WTC11 (cell line): ENCODE data around the gene AHSG. TPM values are rescaled to one million over a fixed set of nuclear protein-coding genes. Genes with fewer than 3 reads are reported as not detected.

Source experiments
- ATAC-seq: fragments of 200-7000 bp; cut with Tn5 transposase; 2 replicates; pipeline ENCODE4 v1.10.0; 2021; ENCODE audit warnings: mild to moderate bottlenecking, moderate library complexity
- CTCF ChIA-PET: fragments of 300-600 bp; sonication (Branson Sonifier 250); formaldehyde crosslinking; loops from one replicate; lab custom pipeline; 2021; ENCODE audit warnings: antibody characterized with exemption; lab: Charles Lee
- POLR2A ChIA-PET: fragments of 350-600 bp; sonication (Branson Sonifier 250); formaldehyde crosslinking; loops from one replicate; lab custom pipeline; 2021; ENCODE audit warnings: antibody characterized with exemption; lab: Charles Lee
- DNase-seq: peaks from one replicate; pipeline ENCODE4 v3.0.0; 2021; ENCODE audit warnings: low spot score
- H3K27ac Mint-ChIP-seq: 2 replicates; pipeline ENCODE4 v1.8.0; 2021; ENCODE audit warnings: mixed read lengths
- H3K27me3 Mint-ChIP-seq: 2 replicates; pipeline ENCODE4 v1.8.0; 2021; ENCODE audit warnings: low read depth, mild to moderate bottlenecking, moderate library complexity, mixed read lengths
- H3K36me3 Mint-ChIP-seq: 2 replicates; pipeline ENCODE4 v1.8.0; 2021; ENCODE audit warnings: mixed read lengths
- H3K4me1 Mint-ChIP-seq: 2 replicates; pipeline ENCODE4 v1.8.0; 2022; ENCODE audit warnings: mixed read lengths
- H3K4me3 Mint-ChIP-seq: 2 replicates; pipeline ENCODE4 v1.8.0; 2021; ENCODE audit warnings: mild to moderate bottlenecking, moderate library complexity, mixed read lengths
- H3K9me3 Mint-ChIP-seq: 2 replicates; pipeline ENCODE4 v1.8.0; 2021; ENCODE audit warnings: mixed read lengths
- AR ChIP-seq: fragments of 250-450 bp; sonication (Bioruptor Pico); IDR thresholded peaks from 2 replicates; pipeline ENCODE4 v1.9.0; 2021; ENCODE audit warnings: mild to moderate bottlenecking
- ARID4B ChIP-seq: sonication (generic); formaldehyde crosslinking; IDR thresholded peaks from 2 replicates; pipeline ENCODE4 v1.8.0; 2023; ENCODE audit warnings: missing genetic modification reagents, mild to moderate bottlenecking, borderline replicate concordance
- FOXP4 ChIP-seq: sonication (generic); formaldehyde crosslinking; IDR thresholded peaks from 2 replicates; pipeline ENCODE4 v1.8.0; 2022; ENCODE audit warnings: mild to moderate bottlenecking, missing genetic modification reagents
- HMGA2 ChIP-seq: fragments of 250-450 bp; sonication (Bioruptor Pico); IDR thresholded peaks from 2 replicates; pipeline ENCODE4 v1.4.0; 2021; ENCODE audit warnings: mild to moderate bottlenecking, moderate library complexity
- KAT7 ChIP-seq: sonication (generic); formaldehyde crosslinking; IDR thresholded peaks from 2 replicates; pipeline ENCODE4 v1.8.1; 2023; ENCODE audit warnings: missing genetic modification reagents, mild to moderate bottlenecking, borderline replicate concordance
- OVOL2 ChIP-seq: fragments of 250-450 bp; sonication (Bioruptor Pico); IDR thresholded peaks from 2 replicates; pipeline ENCODE4 v1.9.0; 2021; ENCODE audit warnings: mild to moderate bottlenecking, borderline replicate concordance
- PRRX2 ChIP-seq: fragments of 250-450 bp; sonication (Bioruptor Pico); IDR thresholded peaks from 2 replicates; pipeline ENCODE4 v1.8.0; 2021; ENCODE audit warnings: mild to moderate bottlenecking
- RORB ChIP-seq: fragments of 250-450 bp; sonication (Bioruptor Pico); IDR thresholded peaks from 2 replicates; pipeline ENCODE4 v1.9.0; 2021; ENCODE audit warnings: mild to moderate bottlenecking
- SOX15 ChIP-seq: fragments of 250-450 bp; sonication (Bioruptor Pico); IDR thresholded peaks from 2 replicates; pipeline ENCODE4 v1.9.0; 2021; ENCODE audit warnings: mild to moderate bottlenecking
- SP1 ChIP-seq: sonication (generic); formaldehyde crosslinking; conservative IDR thresholded peaks from 2 replicates; pipeline ENCODE4 v1.8.1; 2022; ENCODE audit warnings: missing genetic modification reagents
- ZNF138 ChIP-seq: sonication (generic); formaldehyde crosslinking; conservative IDR thresholded peaks from 2 replicates; pipeline ENCODE4 v1.8.1; 2022; ENCODE audit warnings: mild to moderate bottlenecking, moderate library complexity, missing genetic modification reagents
- ZNF317 ChIP-seq: sonication (generic); formaldehyde crosslinking; IDR thresholded peaks from 2 replicates; pipeline ENCODE4 v1.8.1; 2023; ENCODE audit warnings: low read depth, mild to moderate bottlenecking, moderate library complexity, missing genetic modification reagents, borderline replicate concordance
- ZNF416 ChIP-seq: fragments of 250-450 bp; sonication (Bioruptor Pico); IDR thresholded peaks from 2 replicates; pipeline ENCODE4 v1.9.0; 2021; ENCODE audit warnings: mild to moderate bottlenecking, inconsistent platforms
- ZNF423 ChIP-seq: fragments of 250-450 bp; sonication (Bioruptor Pico); IDR thresholded peaks from 2 replicates; pipeline ENCODE4 v2.1.2; 2022; ENCODE audit warnings: mild to moderate bottlenecking, moderate library complexity
- total RNA-seq: library from RNA; stranded (reverse); gene quantifications from 3 replicates; pipeline ENCODE4 v1.2.3, GENCODE V29; 2021
- TF ChIP-seq, protein P1 (sequence below): fragments of 250-450 bp; sonication (Bioruptor Pico); IDR thresholded peaks from 2 replicates; pipeline ENCODE4 v1.9.0; 2021; ENCODE audit warnings: mild to moderate bottlenecking, borderline replicate concordance
- TF ChIP-seq, protein P2 (sequence below): sonication (generic); formaldehyde crosslinking; IDR thresholded peaks from 2 replicates; pipeline ENCODE4 v1.8.1; 2023; ENCODE audit warnings: mild to moderate bottlenecking, moderate library complexity, missing genetic modification reagents
- TF ChIP-seq, protein P3 (sequence below): sonication (generic); formaldehyde crosslinking; IDR thresholded peaks from 2 replicates; pipeline ENCODE4 v1.8.1; 2023; ENCODE audit warnings: mild to moderate bottlenecking, missing genetic modification reagents, moderate library complexity
- TF ChIP-seq, protein P4 (sequence below): fragments of 250-450 bp; sonication (Bioruptor Pico); conservative IDR thresholded peaks from 2 replicates; pipeline ENCODE4 v1.9.0; 2021; ENCODE audit warnings: mild to moderate bottlenecking

The AHSG gene
- total RNA-seq, 1 experiment from 2014 or later = 1.9 TPM

DNA sequence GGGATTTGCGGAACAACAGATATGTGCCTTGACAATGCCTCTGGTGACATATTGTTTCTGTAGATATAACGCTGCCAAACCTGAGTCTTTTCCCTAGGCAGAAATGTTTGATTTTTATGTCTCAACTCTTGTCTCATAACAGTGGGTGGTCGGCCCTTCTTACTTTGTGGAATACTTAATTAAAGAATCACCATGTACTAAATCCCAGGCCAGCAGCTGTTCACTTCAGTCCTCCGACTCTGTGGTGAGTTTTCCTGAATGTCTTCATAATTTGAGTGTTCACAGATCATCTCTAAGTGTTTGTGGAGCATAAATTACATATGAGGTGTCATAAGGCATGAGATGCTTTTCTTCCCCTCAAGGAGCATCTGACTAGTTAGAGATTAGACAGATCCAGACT lies 33.2 kb downstream of the AHSG start (continued):
- TF ChIP-seq, protein P1, sequence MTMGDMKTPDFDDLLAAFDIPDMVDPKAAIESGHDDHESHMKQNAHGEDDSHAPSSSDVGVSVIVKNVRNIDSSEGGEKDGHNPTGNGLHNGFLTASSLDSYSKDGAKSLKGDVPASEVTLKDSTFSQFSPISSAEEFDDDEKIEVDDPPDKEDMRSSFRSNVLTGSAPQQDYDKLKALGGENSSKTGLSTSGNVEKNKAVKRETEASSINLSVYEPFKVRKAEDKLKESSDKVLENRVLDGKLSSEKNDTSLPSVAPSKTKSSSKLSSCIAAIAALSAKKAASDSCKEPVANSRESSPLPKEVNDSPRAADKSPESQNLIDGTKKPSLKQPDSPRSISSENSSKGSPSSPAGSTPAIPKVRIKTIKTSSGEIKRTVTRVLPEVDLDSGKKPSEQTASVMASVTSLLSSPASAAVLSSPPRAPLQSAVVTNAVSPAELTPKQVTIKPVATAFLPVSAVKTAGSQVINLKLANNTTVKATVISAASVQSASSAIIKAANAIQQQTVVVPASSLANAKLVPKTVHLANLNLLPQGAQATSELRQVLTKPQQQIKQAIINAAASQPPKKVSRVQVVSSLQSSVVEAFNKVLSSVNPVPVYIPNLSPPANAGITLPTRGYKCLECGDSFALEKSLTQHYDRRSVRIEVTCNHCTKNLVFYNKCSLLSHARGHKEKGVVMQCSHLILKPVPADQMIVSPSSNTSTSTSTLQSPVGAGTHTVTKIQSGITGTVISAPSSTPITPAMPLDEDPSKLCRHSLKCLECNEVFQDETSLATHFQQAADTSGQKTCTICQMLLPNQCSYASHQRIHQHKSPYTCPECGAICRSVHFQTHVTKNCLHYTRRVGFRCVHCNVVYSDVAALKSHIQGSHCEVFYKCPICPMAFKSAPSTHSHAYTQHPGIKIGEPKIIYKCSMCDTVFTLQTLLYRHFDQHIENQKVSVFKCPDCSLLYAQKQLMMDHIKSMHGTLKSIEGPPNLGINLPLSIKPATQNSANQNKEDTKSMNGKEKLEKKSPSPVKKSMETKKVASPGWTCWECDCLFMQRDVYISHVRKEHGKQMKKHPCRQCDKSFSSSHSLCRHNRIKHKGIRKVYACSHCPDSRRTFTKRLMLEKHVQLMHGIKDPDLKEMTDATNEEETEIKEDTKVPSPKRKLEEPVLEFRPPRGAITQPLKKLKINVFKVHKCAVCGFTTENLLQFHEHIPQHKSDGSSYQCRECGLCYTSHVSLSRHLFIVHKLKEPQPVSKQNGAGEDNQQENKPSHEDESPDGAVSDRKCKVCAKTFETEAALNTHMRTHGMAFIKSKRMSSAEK (CRISPR knock-in tag) = no peak
- TF ChIP-seq SP1 (no peak), OVOL2 (CRISPR knock-in tag) (no peak), ZNF317 (CRISPR knock-in tag) (no peak), FOXP4 (CRISPR knock-in tag) (no peak)

DNA sequence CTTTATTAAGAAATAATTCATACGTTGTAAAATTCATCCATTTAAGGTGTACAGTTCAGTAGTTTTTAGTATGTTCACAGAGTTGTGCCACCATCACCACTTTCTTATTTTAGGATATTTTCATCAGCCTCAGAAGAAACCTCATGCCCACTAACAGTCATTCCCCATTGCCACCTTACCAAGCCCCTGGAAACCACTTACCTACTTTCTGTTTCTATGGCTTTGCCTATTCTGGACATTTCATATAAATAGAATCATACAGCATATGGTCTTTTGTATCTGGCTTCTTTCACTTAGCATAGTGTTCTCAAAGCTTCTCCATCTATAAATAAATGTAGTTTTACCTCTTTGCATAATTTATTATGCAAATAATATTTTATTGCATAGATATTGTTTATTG lies 34.0 kb downstream of the AHSG start:
- Mint-ChIP-seq H3K27me3 (peaks cover 8% of the 10 kb centered on the region; the same call in 1 of the 2 replicates), H3K36me3 (no peaks in the 10 kb centered on the region), H3K9me3 (no peaks in the 10 kb centered on the region), H3K27ac (no peak overlapping the region), H3K4me1 (peaks cover 22% of the 10 kb centered on the region), H3K4me3 (no peak overlapping the region)
- ChIA-PET POLR2A (no interaction called here), CTCF (interaction anchor here (1.0 kb wide), 1 partner anchor 32 kb away, joined by 6 read pairs; no protein-coding TSS in a partner anchor)
- DNase-seq = no peak
- ATAC-seq = no peak
- TF ChIP-seq, protein P2, sequence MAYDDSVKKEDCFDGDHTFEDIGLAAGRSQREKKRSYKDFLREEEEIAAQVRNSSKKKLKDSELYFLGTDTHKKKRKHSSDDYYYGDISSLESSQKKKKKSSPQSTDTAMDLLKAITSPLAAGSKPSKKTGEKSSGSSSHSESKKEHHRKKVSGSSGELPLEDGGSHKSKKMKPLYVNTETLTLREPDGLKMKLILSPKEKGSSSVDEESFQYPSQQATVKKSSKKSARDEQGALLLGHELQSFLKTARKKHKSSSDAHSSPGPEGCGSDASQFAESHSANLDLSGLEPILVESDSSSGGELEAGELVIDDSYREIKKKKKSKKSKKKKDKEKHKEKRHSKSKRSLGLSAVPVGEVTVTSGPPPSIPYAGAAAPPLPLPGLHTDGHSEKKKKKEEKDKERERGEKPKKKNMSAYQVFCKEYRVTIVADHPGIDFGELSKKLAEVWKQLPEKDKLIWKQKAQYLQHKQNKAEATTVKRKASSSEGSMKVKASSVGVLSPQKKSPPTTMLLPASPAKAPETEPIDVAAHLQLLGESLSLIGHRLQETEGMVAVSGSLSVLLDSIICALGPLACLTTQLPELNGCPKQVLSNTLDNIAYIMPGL = no peak
- TF ChIP-seq, protein P3, sequence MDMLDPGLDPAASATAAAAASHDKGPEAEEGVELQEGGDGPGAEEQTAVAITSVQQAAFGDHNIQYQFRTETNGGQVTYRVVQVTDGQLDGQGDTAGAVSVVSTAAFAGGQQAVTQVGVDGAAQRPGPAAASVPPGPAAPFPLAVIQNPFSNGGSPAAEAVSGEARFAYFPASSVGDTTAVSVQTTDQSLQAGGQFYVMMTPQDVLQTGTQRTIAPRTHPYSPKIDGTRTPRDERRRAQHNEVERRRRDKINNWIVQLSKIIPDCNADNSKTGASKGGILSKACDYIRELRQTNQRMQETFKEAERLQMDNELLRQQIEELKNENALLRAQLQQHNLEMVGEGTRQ (CRISPR knock-in tag) = no peak
- TF ChIP-seq PRRX2 (CRISPR knock-in tag) (no peak), RORB (no peak), ZNF138 (CRISPR knock-in tag) (no peak), ZNF423 (no peak), ARID4B (CRISPR knock-in tag) (no peak), ZNF416 (no peak), HMGA2 (CRISPR knock-in tag) (no peak), SOX15 (CRISPR knock-in tag) (no peak), AR (CRISPR knock-in tag) (no peak), KAT7 (CRISPR knock-in tag) (no peak)
- TF ChIP-seq, protein P4, sequence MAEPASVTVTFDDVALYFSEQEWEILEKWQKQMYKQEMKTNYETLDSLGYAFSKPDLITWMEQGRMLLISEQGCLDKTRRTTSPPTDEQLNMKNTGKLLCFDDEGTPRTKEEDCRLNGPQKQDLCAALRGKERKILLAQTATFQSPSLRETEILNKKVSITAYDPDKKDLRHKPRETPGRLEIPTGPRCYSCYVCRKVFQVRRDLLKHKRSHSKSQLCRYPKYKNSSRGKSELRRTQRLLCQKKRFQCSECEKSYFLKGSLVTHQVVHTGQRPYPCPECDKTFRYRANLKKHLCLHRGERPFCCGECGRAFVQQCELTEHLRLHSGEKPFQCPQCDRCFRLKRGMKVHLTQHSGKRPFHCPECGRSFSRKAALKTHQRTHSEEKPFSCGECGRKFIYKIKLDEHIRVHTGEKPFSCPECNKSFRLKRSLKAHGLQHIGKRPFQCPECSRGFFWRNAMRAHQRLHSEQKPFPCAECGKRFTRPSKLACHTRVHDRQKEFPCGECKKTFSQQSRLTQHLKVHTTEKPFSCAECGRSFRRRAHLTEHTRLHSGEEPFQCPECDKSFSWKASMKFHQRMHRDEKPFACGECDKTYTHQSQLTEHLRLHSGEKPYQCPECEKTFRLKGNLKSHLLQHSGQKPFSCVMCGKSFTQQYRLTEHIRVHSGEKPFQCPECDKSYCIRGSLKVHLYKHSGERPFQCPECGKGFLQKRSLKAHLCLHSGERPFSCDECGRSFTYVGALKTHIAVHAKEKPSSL (CRISPR knock-in tag) = no peak
